GM12872 (cell line): ENCODE results near the gene THEM4.

Source experiments
- TF ChIP-seq, protein P1 (sequence below): IDR thresholded peaks from 3 replicates; pipeline ENCODE4 v1.5.1; 2011; ENCODE audit warnings: low read depth, mild to moderate bottlenecking, low read length, moderate library complexity; ENCODE audit not compliant: insufficient read depth

Gene THEM4

DNA sequence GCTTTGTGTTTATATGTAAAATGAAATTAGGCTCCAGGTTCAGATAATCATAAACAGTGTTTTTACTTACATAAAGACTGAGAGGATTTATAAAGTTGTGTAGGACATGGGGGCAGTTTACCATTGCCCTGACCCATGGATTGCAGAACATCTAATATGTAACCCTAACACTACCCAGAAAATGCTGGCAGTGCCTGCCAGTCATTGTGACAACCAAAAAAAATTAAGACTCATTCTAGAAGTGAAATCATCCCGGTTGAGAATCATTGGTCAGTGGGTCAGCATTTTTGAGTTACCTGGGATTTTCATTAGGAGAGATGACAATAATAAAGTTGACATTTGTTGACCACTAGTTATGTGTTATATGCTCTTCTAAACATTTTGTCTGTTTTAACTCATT, 31.2 kb upstream of the THEM4 start:
- TF ChIP-seq, protein P1, sequence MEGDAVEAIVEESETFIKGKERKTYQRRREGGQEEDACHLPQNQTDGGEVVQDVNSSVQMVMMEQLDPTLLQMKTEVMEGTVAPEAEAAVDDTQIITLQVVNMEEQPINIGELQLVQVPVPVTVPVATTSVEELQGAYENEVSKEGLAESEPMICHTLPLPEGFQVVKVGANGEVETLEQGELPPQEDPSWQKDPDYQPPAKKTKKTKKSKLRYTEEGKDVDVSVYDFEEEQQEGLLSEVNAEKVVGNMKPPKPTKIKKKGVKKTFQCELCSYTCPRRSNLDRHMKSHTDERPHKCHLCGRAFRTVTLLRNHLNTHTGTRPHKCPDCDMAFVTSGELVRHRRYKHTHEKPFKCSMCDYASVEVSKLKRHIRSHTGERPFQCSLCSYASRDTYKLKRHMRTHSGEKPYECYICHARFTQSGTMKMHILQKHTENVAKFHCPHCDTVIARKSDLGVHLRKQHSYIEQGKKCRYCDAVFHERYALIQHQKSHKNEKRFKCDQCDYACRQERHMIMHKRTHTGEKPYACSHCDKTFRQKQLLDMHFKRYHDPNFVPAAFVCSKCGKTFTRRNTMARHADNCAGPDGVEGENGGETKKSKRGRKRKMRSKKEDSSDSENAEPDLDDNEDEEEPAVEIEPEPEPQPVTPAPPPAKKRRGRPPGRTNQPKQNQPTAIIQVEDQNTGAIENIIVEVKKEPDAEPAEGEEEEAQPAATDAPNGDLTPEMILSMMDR = no peak

DNA sequence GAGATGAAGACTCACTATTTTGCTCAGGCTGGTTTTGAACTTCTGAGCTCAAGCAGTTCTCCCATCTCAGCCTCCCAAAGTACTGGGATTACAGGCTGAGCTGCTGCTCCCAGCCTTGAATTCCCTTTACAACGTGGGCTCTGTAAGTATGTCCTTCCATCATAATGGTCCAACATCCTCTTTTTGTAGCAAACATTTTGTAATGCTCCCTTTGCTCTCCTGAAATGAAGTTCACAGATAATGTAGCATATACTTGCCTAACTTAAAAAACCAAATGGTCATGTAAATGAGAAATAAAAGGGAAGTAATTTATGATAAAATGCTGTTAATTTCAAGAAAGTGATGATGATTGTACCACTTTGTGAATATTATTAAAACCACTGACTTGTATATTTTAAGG, 30.5 kb upstream of the THEM4 start:
- TF ChIP-seq, protein P1 = no peak

DNA sequence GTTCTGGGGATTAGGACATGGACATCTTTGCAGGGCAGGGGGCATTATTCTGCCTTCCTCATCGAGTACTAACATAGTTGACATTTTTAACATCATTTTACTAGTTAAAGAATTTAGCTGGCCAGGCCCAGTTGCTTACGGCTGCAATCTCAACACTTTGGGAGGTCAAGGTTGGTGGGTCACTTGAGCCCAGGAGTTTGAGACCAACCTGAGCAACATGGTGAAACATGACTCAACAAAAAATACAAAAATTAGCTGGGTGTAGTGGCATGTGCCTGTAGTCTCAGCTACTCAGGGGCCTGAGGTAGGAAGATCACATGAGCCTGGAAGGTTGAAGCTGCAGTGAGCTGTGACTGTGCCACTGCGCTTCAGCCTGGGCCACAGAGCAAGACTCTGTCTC, 29.8 kb upstream of the THEM4 start:
- TF ChIP-seq, protein P1 = no peak

DNA sequence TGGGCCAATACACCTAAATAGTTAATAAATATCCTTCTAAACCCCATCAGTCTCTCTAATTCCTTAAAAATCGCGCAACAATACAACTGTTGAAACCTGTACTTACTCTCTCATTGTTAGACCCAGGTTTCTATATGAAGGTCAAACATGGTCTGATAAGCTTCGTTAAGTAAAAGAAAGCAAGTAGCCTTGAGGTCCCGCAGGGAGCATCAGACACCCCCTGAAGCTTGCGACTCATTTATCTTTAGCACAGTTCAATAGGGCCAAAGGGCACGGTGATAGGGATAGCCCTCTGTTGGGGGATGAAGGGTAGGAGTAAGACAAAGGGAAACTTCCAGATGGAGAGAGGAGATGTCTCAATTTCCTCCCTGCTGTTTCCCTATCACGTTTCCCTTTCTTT, 27.3 kb upstream of the THEM4 start:
- TF ChIP-seq, protein P1 = no peak

DNA sequence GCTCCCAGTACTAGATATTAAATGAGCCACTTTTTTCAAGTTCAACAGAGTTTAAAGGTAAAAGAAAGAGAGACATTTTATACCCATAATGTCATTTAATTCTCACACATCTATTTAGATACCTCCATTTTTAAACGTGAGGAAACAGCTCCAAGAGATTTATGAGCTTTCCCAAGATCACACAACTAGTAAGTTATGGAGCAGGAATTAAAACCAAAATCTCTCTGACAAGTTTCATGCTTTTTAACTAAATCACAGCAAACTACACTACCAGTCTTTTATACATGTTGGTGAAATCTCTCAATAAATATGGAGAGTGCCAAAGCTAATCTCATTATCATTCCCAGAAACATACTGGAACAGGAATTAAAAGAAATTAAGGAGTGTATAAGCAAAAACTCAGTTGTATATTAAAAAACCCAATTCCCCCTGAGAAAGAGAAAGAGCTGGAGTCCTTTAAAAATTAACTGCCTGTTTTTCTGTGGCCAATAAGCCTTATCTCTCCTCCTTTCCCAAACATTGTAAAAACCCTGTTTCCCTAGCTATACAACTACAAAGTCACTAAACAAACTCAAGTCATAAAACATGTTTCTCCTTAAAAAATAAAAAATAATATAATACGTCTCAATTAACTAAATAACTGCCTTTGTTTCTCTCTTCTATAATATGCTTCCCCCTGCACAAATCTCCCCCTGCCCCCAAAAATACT, 26.7 kb upstream of the THEM4 start:
- TF ChIP-seq, protein P1 = no peak

DNA sequence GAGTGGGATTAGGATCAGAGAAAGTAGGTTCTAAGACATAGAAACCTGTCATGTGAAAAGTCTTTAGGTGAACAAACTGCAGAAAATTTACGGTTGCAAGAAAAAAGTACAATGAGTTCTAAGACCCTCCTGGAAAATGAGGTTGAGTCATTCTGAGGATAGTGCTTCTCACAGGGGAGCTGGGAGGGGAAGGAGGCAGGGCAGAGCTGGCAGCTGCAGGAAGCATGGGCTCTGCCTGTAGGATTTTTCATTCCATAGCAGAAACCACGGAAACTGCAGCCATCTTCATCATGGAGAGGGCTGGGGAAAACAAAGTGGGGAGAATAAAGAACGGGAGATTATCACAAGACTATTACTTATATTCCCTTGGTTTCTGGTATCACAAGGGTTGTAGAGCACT, 25.8 kb upstream of the THEM4 start:
- TF ChIP-seq, protein P1 = no peak

DNA sequence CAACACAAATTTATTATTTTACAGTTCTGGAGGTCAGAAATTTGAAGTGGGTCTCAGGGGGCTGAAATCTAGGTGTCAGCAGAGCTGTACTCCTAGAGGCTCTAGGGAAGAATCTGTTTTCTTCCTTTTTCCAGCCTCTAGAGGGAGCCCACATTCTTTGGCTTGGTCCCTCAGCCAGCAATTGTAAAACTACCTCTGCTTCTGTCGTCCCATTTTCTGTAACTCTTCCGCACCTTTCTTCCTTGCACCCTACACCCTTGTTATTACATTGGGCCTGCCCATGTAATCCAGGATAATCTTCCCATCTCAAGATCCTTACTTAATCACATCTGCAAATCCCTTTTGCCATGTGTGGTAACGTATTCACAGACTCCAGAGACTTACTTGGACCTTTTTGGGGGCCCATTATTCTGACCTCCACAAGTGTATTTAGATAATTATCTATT, 24.8 kb upstream of the THEM4 start:
- TF ChIP-seq, protein P1 = peak; percentile 88
